Adipocyte (in vitro differentiated cells): ENCODE results near the gene MLST8.
A peak's percentile ranks its signal among the peaks of the same experiment; 100 is the strongest.
"Not testable (repeated sequence)": the region's sequence is repeated elsewhere in the genome, so short reads cannot be mapped to it uniquely, and the experiment has no call there.

Experiments
- DNase-seq: peaks from one replicate; pipeline ENCODE4 v3.0.0-alpha.2; 2015; ENCODE audit warnings: low read depth
- H3K27me3 ChIP-seq: replicated peaks from 2 replicates; pipeline ENCODE4 v1.7.0; 2013; ENCODE audit warnings: mild to moderate bottlenecking, low read length, moderate library complexity; ENCODE audit not compliant: control insufficient read depth, insufficient read depth
- H3K36me3 ChIP-seq: 2 replicates; pipeline ENCODE4 v1.7.0; 2013; ENCODE audit warnings: low read length, mild to moderate bottlenecking, moderate library complexity; ENCODE audit not compliant: control insufficient read depth, insufficient read depth, severe bottlenecking
- H3K4me1 ChIP-seq: 2 replicates; pipeline ENCODE4 v1.7.0; 2013; ENCODE audit warnings: mild to moderate bottlenecking, low read length, moderate library complexity; ENCODE audit not compliant: control insufficient read depth, insufficient read depth
- H3K4me3 ChIP-seq: 2 replicates; pipeline ENCODE4 v1.7.0; 2013; ENCODE audit warnings: mild to moderate bottlenecking, low read length, moderate library complexity
- H3K9ac ChIP-seq: 2 replicates; pipeline ENCODE4 v1.7.0; 2013; ENCODE audit warnings: mild to moderate bottlenecking, low read length, moderate library complexity
- H3K9me3 ChIP-seq: 2 replicates; pipeline ENCODE4 v1.7.0; 2013; ENCODE audit warnings: mild to moderate bottlenecking, low read length, moderate library complexity; ENCODE audit not compliant: control insufficient read depth

The MLST8 gene

DNA sequence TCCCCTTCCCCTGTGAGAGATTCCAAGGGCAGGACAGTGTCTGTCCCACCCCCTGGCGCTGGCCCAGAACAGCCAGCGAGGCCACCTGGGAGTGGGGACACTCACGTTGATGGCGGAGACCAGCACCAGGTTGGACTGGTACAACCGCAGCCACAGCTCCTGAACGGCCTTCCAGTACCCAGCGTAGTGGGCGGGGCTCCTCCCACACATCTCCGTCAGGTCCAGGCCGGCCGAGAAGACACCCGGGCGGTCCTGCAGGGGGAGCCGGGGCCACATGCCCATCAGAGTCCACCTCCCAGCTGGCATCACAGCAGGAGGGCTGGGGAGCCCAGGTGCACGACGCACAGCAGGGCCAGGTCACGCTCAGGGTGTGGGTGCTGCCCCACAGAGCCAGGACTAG, 39.0 kb downstream of the MLST8 start:
- no peak for DNase-seq
- Histone ChIP-seq H3K4me1 (peaks cover 4% of the 10 kb centered on the region), H3K9me3 (no peaks in the 10 kb centered on the region), H3K4me3 (no peak overlapping the region), H3K36me3 (peaks cover 52% of the 10 kb centered on the region), H3K9ac (no peak overlapping the region), H3K27me3 (no peaks in the 10 kb centered on the region)

DNA sequence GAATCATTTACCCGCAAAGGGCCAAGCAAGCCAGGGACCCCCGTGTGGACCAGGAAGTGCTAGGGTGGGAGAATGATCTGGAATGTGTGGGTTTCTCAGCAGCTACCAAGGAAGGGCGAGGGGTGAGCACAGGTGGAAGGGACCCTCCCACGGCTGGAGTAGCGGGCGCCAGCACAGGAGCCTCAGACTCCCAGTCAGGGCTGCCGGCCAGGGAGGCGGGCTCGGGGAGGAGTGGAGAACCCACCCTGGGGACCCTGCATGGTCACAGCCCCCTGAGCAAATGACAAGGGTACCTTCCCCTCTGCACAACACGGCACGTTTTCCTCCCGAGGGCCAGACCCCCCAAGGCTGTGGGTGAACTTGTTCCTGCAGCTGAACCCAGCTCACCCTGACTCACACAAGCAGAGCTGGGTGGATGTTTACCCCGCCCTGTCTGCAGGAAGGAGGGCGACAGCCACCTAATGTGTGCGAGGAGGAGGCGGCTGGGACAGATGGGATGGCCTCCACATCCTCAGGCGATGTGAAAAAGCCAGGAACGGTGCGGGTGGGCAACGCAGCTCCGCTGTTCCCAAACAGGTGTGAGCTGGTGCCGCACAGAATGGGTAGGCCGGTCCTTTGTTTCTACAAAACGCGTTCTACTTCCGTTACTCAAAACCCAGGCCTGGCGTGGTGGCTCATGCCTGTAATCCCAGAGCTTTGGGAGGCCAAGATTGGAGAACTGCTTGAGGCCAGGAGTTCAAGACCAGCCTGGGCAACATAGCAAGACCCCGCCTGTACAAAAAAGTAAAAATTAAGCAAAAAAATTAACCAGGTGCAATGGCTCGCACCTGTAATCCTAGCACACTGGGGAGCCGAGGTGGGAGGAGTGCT, 39.9 kb downstream of the MLST8 start:
- Histone ChIP-seq H3K4me3 (no peak overlapping the region), H3K36me3 (peaks cover 49% of the 10 kb centered on the region), H3K27me3 (no peaks in the 10 kb centered on the region), H3K9ac (no peak overlapping the region), H3K4me1 (peaks cover under 1% of the 10 kb centered on the region), H3K9me3 (no peaks in the 10 kb centered on the region)
- no peak for DNase-seq

DNA sequence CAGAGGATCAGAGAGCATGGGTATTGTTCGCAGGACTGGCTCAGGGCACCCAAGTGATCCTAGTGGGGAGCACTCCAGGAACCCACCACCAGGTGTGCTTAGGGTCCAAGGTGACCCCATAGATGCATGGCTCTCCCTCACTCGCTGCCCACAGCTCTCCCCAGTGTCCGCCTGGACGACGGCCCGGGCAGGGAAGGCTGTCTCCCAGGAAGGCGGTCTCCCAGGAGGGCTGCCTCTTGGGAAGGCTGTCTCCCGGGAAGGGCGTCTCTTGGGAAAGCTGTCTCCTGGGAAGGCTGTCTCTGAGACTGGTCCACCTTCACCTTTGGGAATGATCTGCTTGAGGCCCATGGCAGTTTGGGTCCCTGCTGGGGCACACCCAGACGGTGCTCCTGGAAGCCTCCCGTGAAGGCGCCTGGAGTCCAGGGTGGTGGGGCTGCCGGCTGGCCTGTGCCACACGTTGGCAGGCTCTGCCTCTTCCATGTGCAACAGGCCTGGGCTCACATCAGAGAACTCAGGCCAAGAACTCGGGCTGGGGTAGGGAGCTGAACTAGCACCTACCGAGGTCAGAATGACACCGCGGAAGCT, 41.1 kb downstream of the MLST8 start:
- H3K9ac ChIP-seq = no peak overlapping the region
- no peaks in the 10 kb centered on the region for H3K9me3 ChIP-seq
- H3K36me3 ChIP-seq = peaks cover 49% of the 10 kb centered on the region
- no peaks in the 10 kb centered on the region for H3K27me3 ChIP-seq
- no peak for DNase-seq
- H3K4me3 ChIP-seq = no peak overlapping the region
- H3K4me1 ChIP-seq = peaks cover 3% of the 10 kb centered on the region

GRCh38 chr16:2250652-2251295, 45.5 kb downstream of the MLST8 start:
- Histone ChIP-seq H3K27me3 (no peaks in the 10 kb centered on the region), H3K9ac (peak overlapping the region; percentile 88), H3K4me1 (peaks cover 12% of the 10 kb centered on the region), H3K4me3 (peak overlapping the region; percentile 87), H3K9me3 (no peaks in the 10 kb centered on the region), H3K36me3 (peaks cover 49% of the 10 kb centered on the region)
- DNase-seq = peak; percentile 53

DNA sequence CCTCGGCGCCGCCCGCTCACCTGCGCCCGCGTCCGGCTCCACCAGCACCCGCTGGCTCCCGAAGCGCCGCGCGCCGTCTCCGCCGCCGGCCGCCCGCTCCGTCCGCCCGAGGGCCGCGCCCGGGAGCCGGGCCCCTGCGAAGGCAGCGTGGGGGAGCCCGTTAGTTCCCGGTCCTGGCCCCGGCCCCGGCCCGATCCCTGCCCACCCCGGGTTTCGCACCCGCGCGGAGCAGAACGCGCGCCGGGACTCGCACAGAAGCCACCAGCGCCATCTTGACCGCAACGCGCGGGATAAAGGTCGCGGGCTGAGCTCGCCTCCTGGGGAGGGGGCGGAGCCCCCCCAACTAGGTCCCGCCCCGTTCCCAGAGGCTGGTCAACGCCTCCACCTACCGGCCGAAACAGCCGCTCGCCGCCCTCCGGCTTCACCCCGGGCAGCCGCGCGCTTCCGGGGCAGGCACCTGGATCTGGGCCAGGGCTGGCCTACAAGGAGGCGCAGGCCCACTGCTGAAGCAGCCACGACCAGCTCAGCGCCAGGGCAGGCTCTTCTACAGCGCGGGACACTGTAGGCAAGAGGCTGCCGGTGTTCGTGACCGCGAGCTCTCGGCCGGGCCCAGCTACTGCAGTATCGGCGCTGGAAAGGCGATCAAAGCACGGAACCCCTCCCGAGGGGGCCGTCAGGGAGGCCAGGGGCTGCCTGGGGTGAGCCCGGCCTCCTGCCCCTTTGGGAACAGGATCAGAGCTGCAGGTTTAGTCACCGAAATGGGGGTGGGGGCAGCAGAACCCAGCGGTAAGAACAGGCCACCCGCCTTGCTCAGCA, 46.2 kb downstream of the MLST8 start, which contains the start of gene ECI1:
ECI1 (minus strand) TSS at position 292 of the 816 bp plus-strand sequence; CDS start at position 271, 21 bp downstream.
- Histone ChIP-seq H3K4me3 (peak within 1 kb of the TSS; percentile 87), H3K4me1 (peaks cover 12% of the 10 kb centered on the region), H3K36me3 (peaks cover 49% of the 10 kb centered on the region), H3K27me3 (no peaks in the 10 kb centered on the region), H3K9ac (peak within 1 kb of the TSS; percentile 88), H3K9me3 (no peaks in the 10 kb centered on the region)
- DNase-seq = peak; percentile 98

DNA sequence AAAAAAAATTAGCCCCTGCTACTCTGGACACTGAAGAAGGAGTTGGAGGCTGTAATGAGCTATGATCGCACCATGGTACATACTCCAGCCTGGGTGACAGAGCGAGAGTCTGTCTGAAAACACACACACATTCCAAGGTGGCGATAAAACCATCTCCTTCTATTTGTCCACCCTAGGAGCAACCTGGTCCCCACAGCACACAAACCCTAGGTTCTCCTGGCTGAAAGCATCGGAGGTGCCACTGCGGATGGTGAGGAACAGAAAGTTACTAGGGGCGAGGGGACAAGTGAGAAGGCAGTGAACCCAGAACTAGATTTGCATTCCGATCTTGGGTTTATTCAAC, 47.5 kb downstream of the MLST8 start:
- peaks cover 58% of the 10 kb centered on the region for H3K36me3 ChIP-seq
- peaks cover 12% of the 10 kb centered on the region for H3K4me1 ChIP-seq
- H3K9me3 ChIP-seq = no peaks in the 10 kb centered on the region
- H3K27me3 ChIP-seq = no peaks in the 10 kb centered on the region
- no peak for DNase-seq
- no peak overlapping the region for H3K4me3 ChIP-seq
- H3K9ac ChIP-seq = no peak overlapping the region

- Histone ChIP-seq H3K9me3 (no peaks in the 10 kb centered on the region), H3K4me1 (peaks cover 12% of the 10 kb centered on the region), H3K9ac (no peak overlapping the region), H3K27me3 (no peaks in the 10 kb centered on the region), H3K36me3 (peaks cover 63% of the 10 kb centered on the region), H3K4me3 (no peak overlapping the region)
- DNase-seq = no peak
Measured at GRCh38 chr16:2253293-2253692, 48.0 kb downstream of the MLST8 start.

- Histone ChIP-seq H3K4me3 (no peak overlapping the region), H3K36me3 (peaks cover 95% of the 10 kb centered on the region), H3K9ac (no peak overlapping the region), H3K4me1 (peaks cover 8% of the 10 kb centered on the region), H3K27me3 (no peaks in the 10 kb centered on the region), H3K9me3 (no peaks in the 10 kb centered on the region)
- DNase-seq = no peak
Measured at GRCh38 chr16:2256531-2257140, 51.4 kb downstream of the MLST8 start.

DNA sequence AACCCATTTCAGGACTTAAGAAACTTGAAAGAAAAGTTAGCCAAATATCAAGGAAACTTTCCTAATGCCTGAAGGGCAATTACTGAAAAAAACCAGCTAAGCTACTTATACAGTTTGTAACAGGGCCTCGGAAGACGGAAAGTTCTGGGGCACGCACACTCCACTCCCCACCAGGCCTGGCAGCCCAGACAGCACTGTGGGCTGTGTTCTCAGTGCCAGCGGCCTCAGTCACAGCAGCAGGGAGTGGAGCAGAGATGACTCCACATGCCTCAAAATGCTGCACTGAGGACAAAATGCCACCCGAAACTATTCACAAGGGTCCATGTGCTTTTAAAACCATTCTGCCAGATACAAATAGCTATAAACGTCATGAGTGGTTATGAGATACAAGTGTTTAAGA, 52.5 kb downstream of the MLST8 start:
- H3K4me1 ChIP-seq = no peaks in the 10 kb centered on the region
- no peak overlapping the region for H3K9ac ChIP-seq
- H3K4me3 ChIP-seq = no peak overlapping the region
- DNase-seq = no peak
- H3K9me3 ChIP-seq = no peaks in the 10 kb centered on the region
- no peaks in the 10 kb centered on the region for H3K27me3 ChIP-seq
- peaks cover 99% of the 10 kb centered on the region for H3K36me3 ChIP-seq

DNA sequence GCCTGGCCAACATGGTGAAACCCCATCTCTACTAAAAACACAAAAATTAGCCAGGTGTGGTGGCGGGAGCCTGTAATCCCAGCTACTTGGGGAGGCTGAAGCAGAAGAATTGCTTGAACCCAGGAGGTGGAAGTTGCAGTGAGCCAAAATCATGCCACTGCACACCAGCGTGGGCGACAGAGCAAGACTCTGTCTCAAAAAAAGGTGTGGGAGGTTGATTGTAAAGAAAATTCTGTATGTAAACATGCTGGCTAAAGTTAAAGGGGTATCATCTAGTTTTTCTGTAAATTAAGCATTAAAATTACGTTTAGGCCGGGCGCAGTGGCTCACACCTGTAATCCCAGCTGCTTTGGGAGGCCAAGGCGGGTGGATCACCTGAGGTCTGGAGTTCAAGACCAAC, 53.3 kb downstream of the MLST8 start:
- not testable (repeated sequence) for H3K9ac ChIP-seq, H3K27me3 ChIP-seq, H3K9me3 ChIP-seq, H3K4me1 ChIP-seq, H3K4me3 ChIP-seq, DNase-seq
- H3K36me3 ChIP-seq = peaks cover 99% of the 10 kb centered on the region
